RWPE1 (cell line): ENCODE data around the gene RAD50.
A peak's percentile ranks its signal among the peaks of the same experiment; 100 is the strongest.

ENCODE experiments used
- CTCF ChIA-PET: fragments of 350-600 bp; sonication (Branson Sonifier 250); formaldehyde crosslinking; extraction: SDS; loops from one replicate; lab custom pipeline; 2021; lab: Yijun Ruan, JAX
- POLR2A ChIA-PET: fragments of 400-600 bp; formaldehyde crosslinking; extraction: SDS; loops from one replicate; lab custom pipeline; 2020; ENCODE audit warnings: antibody characterized with exemption; ENCODE audit not compliant: low non-redundant PET; lab: Yijun Ruan, JAX
- DNase-seq: peaks from one replicate; pipeline ENCODE4 v3.0.0; 2012; ENCODE audit warnings: low spot score
- H3K27ac ChIP-seq: fragments of 450-650 bp; 2 replicates; pipeline ENCODE4 v1.5.1; 2017
- CTCF ChIP-seq: fragments of 450-650 bp; conservative IDR thresholded peaks from 2 replicates; pipeline ENCODE4 v1.5.1; 2017; ENCODE audit warnings: low read depth, mild to moderate bottlenecking

The RAD50 gene

GRCh38 chr5:132595624-132596023 lies 38.8 kb downstream of the RAD50 start:
- CTCF ChIA-PET = interaction anchor here (0.6 to 1.2 kb wide), 3 partner anchors 41 to 872 kb away, joined by 3 to 4 read pairs (median 3); no protein-coding TSS in a partner anchor
- POLR2A ChIA-PET = no interaction called here
- no peak for DNase-seq
- TF ChIP-seq CTCF = no peak
- H3K27ac ChIP-seq = no peak overlapping the region

- H3K27ac ChIP-seq = no peak overlapping the region
- ChIA-PET CTCF (no interaction called here), POLR2A (no interaction called here)
- peak; percentile 17 for DNase-seq
- no peak for TF ChIP-seq CTCF
These were observed 44.4 kb downstream of the RAD50 start for GRCh38 chr5:132601071-132601728.

- no peak for DNase-seq
- ChIA-PET CTCF (interaction anchor here (0.6 to 0.7 kb wide), 2 partner anchors 67 to 1143 kb away, joined by 3 read pairs; no protein-coding TSS in a partner anchor), POLR2A (no interaction called here)
- TF ChIP-seq CTCF = no peak
- H3K27ac ChIP-seq = no peak overlapping the region
These were observed 50.3 kb downstream of the RAD50 start for GRCh38 chr5:132607095-132607494.

- no peak for TF ChIP-seq CTCF
- ChIA-PET CTCF (no interaction called here), POLR2A (no interaction called here)
These were observed 51.3 kb downstream of the RAD50 start for GRCh38 chr5:132608107-132608506.

GRCh38 chr5:132611965-132612364 lies 55.2 kb downstream of the RAD50 start:
- ChIA-PET CTCF (no interaction called here), POLR2A (no interaction called here)
- H3K27ac ChIP-seq = no peak overlapping the region
- TF ChIP-seq CTCF = no peak
- DNase-seq = no peak

More at GRCh38 chr5:132608107-132608506, 51.3 kb downstream of the RAD50 start:
- DNase-seq = no peak
- H3K27ac ChIP-seq = no peak overlapping the region

- no peak for DNase-seq
- CTCF ChIA-PET = no interaction called here
- no peak for TF ChIP-seq CTCF
- POLR2A ChIA-PET = no interaction called here
- H3K27ac ChIP-seq = no peak overlapping the region
These were observed 56.1 kb downstream of the RAD50 start for GRCh38 chr5:132612846-132613245.
